Cortex of kidney (tissue), 1 donor: ENCODE results near the gene NPAS2.

Experiments used
- DNase-seq: peaks from one replicate; lab custom pipeline; 2025; lab: John Stamatoyannopoulos, UW

Gene NPAS2

GRCh38 chr2:100793982-100794381 lies 26.0 kb upstream of the NPAS2 start:
- no peak for DNase-seq

DNA sequence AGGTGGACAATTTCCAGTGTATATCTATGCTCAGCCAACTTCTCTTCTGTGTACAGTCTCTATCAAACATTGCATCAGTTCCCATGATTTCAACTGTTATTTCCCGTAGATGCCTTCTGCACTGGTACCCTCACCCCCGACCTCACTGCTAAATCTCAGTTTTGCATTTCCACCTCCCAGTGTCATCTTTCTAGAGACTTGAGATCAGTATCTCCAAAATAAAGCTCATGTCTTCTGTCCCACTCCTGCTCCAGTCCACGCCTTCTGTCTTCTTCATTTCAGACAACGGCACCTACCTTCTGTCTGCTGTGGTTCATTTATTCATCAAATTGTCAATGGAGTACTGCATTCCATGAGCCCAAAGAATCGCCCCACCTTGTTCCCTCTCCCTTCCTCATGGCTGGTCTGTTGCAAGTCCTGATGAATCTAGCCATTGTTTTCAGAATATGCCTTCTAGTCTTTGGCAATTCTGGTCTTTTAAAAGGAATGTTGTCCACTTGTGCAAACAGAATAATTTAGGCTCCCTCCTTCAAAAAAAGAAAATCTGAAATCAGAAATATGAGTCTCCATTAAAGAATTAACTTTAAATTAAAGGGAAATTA lies 23.3 kb upstream of the NPAS2 start:
- DNase-seq, result no peak

- no peak for DNase-seq
These were observed 20.3 kb upstream of the NPAS2 start for GRCh38 chr2:100799686-100800085.

DNA sequence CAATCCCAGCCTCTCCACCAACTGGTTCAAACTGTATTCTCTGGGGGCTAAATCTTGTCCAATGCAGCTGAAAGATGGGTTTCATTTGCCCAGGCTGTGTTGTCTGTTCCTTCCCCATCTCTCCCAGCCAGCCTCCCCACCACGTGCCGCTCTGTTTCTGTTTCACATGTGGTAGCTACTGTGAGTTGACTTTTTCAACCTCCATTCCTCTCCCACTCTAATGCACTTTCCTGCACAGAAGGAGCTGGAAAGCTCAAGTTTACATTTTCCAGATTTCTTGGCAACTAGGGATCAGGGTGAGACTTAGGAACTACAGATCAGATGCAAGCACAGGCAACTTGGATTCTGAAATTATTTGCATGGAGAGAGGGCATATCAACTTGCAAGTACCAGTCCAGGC lies 19.0 kb upstream of the NPAS2 start:
- DNase-seq, result no peak

- no peak for DNase-seq
These were observed 18.5 kb upstream of the NPAS2 start for GRCh38 chr2:100801402-100801801.

DNA sequence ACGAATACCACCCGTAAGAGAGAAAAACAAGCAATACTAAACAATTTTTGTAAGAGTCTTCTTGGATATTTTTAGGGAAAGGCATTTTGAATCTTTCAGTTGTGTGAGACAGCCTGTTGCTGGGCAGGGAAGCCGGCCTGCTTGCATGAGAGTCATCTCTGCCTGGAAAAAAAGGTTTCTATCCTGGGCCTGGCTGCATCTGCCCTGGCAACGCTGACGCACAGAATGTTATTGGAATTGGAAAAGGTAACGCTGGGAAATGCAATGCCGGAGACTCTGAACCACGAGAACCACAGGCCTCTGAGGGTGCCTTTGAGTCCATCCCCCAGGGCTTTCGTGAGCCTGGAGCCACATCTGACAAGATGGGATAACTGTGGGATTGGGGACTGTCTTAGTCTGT lies 17.9 kb upstream of the NPAS2 start:
- no peak for DNase-seq

GRCh38 chr2:100803334-100803733 lies 16.6 kb upstream of the NPAS2 start:
- DNase-seq, result no peak

- no peak for DNase-seq
These were observed 13.4 kb upstream of the NPAS2 start for GRCh38 chr2:100806550-100806949.

DNA sequence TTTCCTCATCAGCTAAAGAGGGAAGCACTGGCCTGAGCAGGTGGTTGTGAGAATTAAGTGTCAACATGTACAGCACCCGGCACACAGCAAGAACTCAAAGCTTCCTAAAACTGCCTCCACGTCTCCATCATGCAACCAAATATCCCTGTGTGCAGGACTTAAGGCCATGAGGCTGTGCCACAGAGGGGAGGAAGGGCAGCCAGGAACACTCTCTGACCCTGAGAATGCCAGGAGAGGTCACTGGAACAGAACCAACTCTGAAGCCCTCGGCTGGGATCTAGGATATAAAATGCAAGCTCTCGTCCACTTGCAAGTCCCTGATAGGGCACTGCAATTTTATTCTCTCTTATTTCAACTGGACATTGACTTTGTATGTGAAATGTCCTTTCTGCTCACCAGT lies 12.2 kb upstream of the NPAS2 start:
- DNase-seq, result no peak

GRCh38 chr2:100808582-100808981 lies 11.4 kb upstream of the NPAS2 start:
- DNase-seq, result no peak

DNA sequence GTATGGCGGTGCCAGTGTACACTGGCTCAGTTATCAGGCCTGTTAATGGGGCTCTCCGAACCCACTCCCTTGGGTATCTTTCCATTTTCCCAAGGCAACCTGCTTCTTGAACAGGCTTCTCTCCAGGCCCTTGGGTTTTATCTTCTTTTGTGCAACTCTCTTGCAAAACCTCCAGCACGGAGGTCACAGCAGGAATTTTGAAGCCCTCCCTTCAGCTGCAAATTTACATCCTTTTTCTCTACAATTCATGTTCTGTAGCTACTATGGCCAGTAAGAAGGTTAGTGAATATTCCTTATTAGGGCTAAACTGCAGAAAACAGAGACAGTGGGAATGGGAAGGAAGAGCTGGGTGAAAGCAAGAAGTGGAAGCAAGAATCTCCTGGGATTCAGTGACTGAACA lies 10.4 kb upstream of the NPAS2 start:
- DNase-seq, result no peak

GRCh38 chr2:100810603-100811145 lies 9.3 kb upstream of the NPAS2 start:
- no peak for DNase-seq

DNA sequence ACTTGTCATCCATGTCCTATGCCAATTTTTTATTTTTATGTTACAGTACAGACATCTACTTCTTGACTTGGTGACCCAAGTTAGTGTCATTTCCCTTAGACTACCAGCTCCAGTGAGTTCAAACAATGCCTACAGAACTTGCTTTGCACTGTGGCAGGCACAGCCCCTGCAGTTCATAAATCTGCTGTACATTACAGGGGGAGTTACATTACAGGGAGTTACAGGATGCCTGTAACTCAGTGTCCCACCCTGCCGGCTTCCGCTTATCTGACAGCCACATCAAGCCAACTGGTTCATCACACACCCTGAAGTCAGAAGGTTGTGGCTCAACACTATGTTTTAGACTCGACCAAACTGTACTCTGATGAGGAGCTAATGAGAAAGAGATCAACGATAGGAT lies 7.8 kb upstream of the NPAS2 start:
- no peak for DNase-seq

DNA sequence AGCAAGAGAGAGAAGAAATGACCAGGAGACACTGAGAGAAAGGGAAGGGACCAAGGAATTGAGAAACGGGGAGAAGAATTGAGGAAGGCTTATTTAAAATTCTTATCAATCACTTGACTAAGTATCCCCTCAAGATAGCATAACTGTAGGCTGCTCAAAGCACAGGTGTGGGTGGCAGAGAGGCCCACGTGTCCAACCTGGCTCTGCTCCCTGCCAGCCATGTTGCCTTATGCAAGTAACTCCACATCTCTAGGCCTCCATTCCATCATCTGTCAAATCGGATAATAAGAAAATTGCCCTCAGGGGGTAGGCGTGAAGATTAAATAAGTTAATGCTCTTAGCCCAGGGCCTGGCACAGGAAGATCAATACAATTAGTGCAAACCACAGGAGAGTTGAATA lies 7.4 kb upstream of the NPAS2 start:
- no peak for DNase-seq

DNA sequence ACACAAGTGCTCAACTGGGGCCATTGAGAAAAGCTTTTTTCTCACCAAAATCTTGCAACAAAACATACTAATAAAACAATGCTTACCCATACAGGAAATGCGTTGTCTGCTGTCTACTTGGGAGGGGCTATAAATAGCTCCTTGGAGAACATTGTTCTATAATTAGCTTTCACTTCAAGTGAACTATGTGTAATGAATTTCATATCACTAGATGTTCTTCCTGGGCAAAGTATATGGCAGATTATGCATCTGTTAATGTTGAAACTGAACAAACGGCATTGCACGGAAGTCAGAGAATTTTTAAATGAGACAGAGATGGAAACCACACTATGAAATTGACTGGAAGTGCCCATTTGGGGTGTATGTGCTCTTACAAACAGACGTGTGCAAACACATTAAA lies 6.4 kb upstream of the NPAS2 start:
- DNase-seq, result no peak

- no peak for DNase-seq
These were observed 5.9 kb upstream of the NPAS2 start for GRCh38 chr2:100814043-100814442.

GRCh38 chr2:100814453-100814852 lies 5.5 kb upstream of the NPAS2 start:
- no peak for DNase-seq

- DNase-seq, result no peak
These were observed 2.5 kb upstream of the NPAS2 start for GRCh38 chr2:100817388-100817985.

DNA sequence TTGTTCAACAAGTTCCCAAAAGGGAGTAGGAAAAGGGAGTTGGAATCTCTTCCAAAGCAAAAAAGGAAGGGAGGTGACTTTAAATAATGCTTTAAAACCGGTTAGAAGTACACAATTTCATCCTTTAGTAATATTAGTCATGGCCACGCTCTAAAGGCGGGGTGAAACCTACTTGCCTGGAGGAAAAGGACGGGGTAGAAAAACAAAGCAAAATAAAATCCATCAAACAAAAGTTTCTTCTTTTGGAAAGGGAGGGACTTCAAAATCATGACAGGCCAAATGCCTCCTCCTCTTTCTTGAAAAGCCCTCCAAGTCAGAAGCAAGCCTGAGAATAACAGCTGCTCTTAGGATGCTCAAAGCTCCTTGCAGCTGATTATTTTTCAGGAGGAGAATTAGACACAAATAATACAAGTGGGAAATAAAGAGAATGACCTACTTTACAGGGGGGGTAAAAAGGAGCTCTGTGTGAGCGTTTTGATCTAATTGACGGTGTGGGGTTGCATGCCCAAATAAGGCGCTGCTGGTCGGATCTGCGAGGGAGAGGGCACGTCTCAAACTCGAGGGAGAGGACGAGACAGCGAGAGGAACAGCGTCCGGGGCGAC lies 1.8 kb upstream of the NPAS2 start:
- DNase-seq, result no peak

- DNase-seq, result no peak
These were observed 1.2 kb upstream of the NPAS2 start for GRCh38 chr2:100818606-100819369.

- no peak for DNase-seq
These were observed 259 bp downstream of the NPAS2 start for GRCh38 chr2:100820273-100820522.

GRCh38 chr2:100820523-100821254 lies 750 bp downstream of the NPAS2 start:
- no peak for DNase-seq
